Hepatocyte (in vitro differentiated cells): Measurements from ENCODE around the gene AGBL4. TPM values are rescaled to one million over a fixed set of nuclear protein-coding genes. Genes with fewer than 3 reads are reported as not detected.

ENCODE experiments used
- DNase-seq: peaks from one replicate; pipeline ENCODE4 v3.0.0-alpha.2; 2016; ENCODE audit warnings: low spot score
- H2AFZ ChIP-seq: fragments of 200-600 bp; sonication (generic); 2 replicates; pipeline ENCODE4 v1.6.0; 2016; ENCODE audit warnings: antibody characterized with exemption, mild to moderate bottlenecking
- H3K27ac ChIP-seq: fragments of 200-600 bp; sonication (generic); 2 replicates; pipeline ENCODE4 v1.5.1; 2016; ENCODE audit warnings: mild to moderate bottlenecking
- H3K27me3 ChIP-seq: fragments of 200-600 bp; sonication (generic); 2 replicates; pipeline ENCODE4 v1.6.1; 2016
- H3K36me3 ChIP-seq: fragments of 200-600 bp; sonication (generic); replicated peaks from 2 replicates; pipeline ENCODE4 v1.5.1; 2016; ENCODE audit warnings: low read depth; ENCODE audit not compliant: insufficient read depth
- H3K4me1 ChIP-seq: fragments of 200-600 bp; sonication (generic); 2 replicates; pipeline ENCODE4 v1.5.1; 2016; ENCODE audit warnings: mild to moderate bottlenecking, moderate library complexity; ENCODE audit not compliant: insufficient read depth
- H3K4me2 ChIP-seq: fragments of 200-600 bp; sonication (generic); 2 replicates; pipeline ENCODE4 v1.6.0; 2016
- H3K4me3 ChIP-seq: fragments of 200-600 bp; sonication (generic); 2 replicates; pipeline ENCODE4 v1.5.1; 2016; ENCODE audit warnings: mild to moderate bottlenecking
- H3K79me2 ChIP-seq: fragments of 200-600 bp; sonication (generic); 2 replicates; pipeline ENCODE4 v1.6.0; 2017; ENCODE audit warnings: mild to moderate bottlenecking
- H3K9me2 ChIP-seq: fragments of 200-600 bp; sonication (generic); replicated peaks from 2 replicates; pipeline ENCODE4 v1.6.0; 2017; ENCODE audit warnings: mild to moderate bottlenecking; ENCODE audit not compliant: insufficient read depth
- H3K9me3 ChIP-seq: fragments of 200-600 bp; sonication (generic); 2 replicates; pipeline ENCODE4 v1.5.1; 2016; ENCODE audit warnings: low read depth, mild to moderate bottlenecking
- H4K20me1 ChIP-seq: fragments of 200-600 bp; sonication (generic); 2 replicates; pipeline ENCODE4 v1.6.0; 2016; ENCODE audit warnings: mild to moderate bottlenecking; ENCODE audit not compliant: insufficient read depth, poor library complexity, severe bottlenecking
- CTCF ChIP-seq: fragments of 200-600 bp; sonication (generic); IDR thresholded peaks from 2 replicates; pipeline ENCODE4 v1.5.1; 2016; ENCODE audit warnings: antibody characterized with exemption, mild to moderate bottlenecking; ENCODE audit not compliant: poor library complexity
- EZH2 ChIP-seq: fragments of 200-600 bp; sonication (generic); IDR thresholded peaks from 2 replicates; pipeline ENCODE4 v1.6.1; 2016; ENCODE audit warnings: antibody characterized with exemption, mild to moderate bottlenecking, borderline replicate concordance
- EZH2phosphoT487 ChIP-seq: fragments of 200-600 bp; sonication (generic); IDR thresholded peaks from one replicate; pipeline ENCODE4 v1.6.1; 2018; ENCODE audit warnings: antibody characterized with exemption, mild to moderate bottlenecking, low read depth, moderate library complexity; ENCODE audit not compliant: unreplicated experiment, severe bottlenecking
- WGBS: methylation state at CpG from one replicate; pipeline ENCODE4 v1.1.6; 2016; ENCODE audit warnings: low lambda C conversion rate; ENCODE audit errors: missing lambda C conversion rate; 5-methylcytosine and 5-hydroxymethylcytosine counted together
- polyA plus RNA-seq: library from polyadenylated mRNA; unstranded; fragments of >200 nt; fragmentation: Nextera tagmentation; extraction: Ambion mirVana; gene quantifications from 2 replicates; pipeline ENCODE4 v1.2.1, GENCODE V29; 2016
- total RNA-seq: library from RNA; depleted of rRNA; stranded (reverse); fragments of >200 nt; gene quantifications from 2 replicates; pipeline ENCODE4 v1.2.3, GENCODE V29; 2014

The AGBL4 gene
- total and polyA plus RNA-seq, 2 experiments from 2014 or later: 0.50 to 0.73 TPM

- no peaks in the 10 kb centered on the region for H3K9me3 ChIP-seq
- H4K20me1 ChIP-seq: no peaks in the 10 kb centered on the region
- H2AFZ ChIP-seq: no peak overlapping the region
- no peaks in the 10 kb centered on the region for H3K9me2 ChIP-seq
- no peaks in the 10 kb centered on the region for H3K79me2 ChIP-seq
- DNase-seq: no peak
- no peaks in the 10 kb centered on the region for H3K36me3 ChIP-seq
- H3K4me2 ChIP-seq: no peak overlapping the region
- 41% methylated on average over 1 of the region's 1 CpG for WGBS
- no peaks in the 10 kb centered on the region for H3K27me3 ChIP-seq
- H3K4me1 ChIP-seq: no peaks in the 10 kb centered on the region
- H3K27ac ChIP-seq: no peak overlapping the region
- TF ChIP-seq EZH2phosphoT487: no peak
- TF ChIP-seq CTCF: no peak
- TF ChIP-seq EZH2: no peak
- no peak overlapping the region for H3K4me3 ChIP-seq
Observed at GRCh38 chr1:49466961-49467360, 556.8 kb downstream of the AGBL4 start.

GRCh38 chr1:49465486-49466185, 558.1 kb downstream of the AGBL4 start:
- H3K36me3 ChIP-seq: no peaks in the 10 kb centered on the region
- no peaks in the 10 kb centered on the region for H3K27me3 ChIP-seq
- no peaks in the 10 kb centered on the region for H3K9me2 ChIP-seq
- WGBS: 46% methylated on average over 4 of the region's 4 CpGs
- H3K4me1 ChIP-seq: no peaks in the 10 kb centered on the region
- no peak overlapping the region for H3K27ac ChIP-seq
- TF ChIP-seq CTCF (no peak), EZH2phosphoT487 (no peak), EZH2 (no peak)
- H3K4me3 ChIP-seq: no peak overlapping the region
- no peak overlapping the region for H2AFZ ChIP-seq
- H3K79me2 ChIP-seq: no peaks in the 10 kb centered on the region
- H3K4me2 ChIP-seq: no peak overlapping the region
- H4K20me1 ChIP-seq: no peaks in the 10 kb centered on the region
- DNase-seq: no peak
- H3K9me3 ChIP-seq: no peaks in the 10 kb centered on the region

- Histone ChIP-seq H3K79me2 (no peaks in the 10 kb centered on the region), H2AFZ (no peak overlapping the region), H3K4me1 (no peaks in the 10 kb centered on the region), H3K27ac (no peak overlapping the region), H3K9me3 (no peaks in the 10 kb centered on the region), H3K4me2 (no peak overlapping the region), H3K27me3 (no peaks in the 10 kb centered on the region), H3K9me2 (no peaks in the 10 kb centered on the region), H4K20me1 (no peaks in the 10 kb centered on the region), H3K36me3 (no peaks in the 10 kb centered on the region), H3K4me3 (no peak overlapping the region)
- no peak for DNase-seq
- 42% methylated on average over 2 of the region's 2 CpGs for WGBS
- TF ChIP-seq EZH2 (no peak), CTCF (no peak), EZH2phosphoT487 (no peak)
Observed at GRCh38 chr1:49448200-49448599, 575.6 kb downstream of the AGBL4 start.
